Skeletal muscle satellite cell (primary cell): ENCODE results near the gene ATF1.
"Not testable (repeated sequence)": the region's sequence is repeated elsewhere in the genome, so short reads cannot be mapped to it uniquely, and the experiment has no call there.

Experiments
- H3K27me3 ChIP-seq: 2 replicates; pipeline ENCODE4 v1.7.0; 2013; ENCODE audit warnings: low read length; ENCODE audit not compliant: control insufficient read depth, insufficient read depth
- H3K36me3 ChIP-seq: 2 replicates; pipeline ENCODE4 v1.7.0; 2013; ENCODE audit warnings: mild to moderate bottlenecking, control low read depth, low read length; ENCODE audit not compliant: insufficient read depth
- H3K4me1 ChIP-seq: 2 replicates; pipeline ENCODE4 v1.7.0; 2013; ENCODE audit warnings: low read length; ENCODE audit not compliant: control insufficient read depth, insufficient read depth
- H3K4me2 ChIP-seq: 2 replicates; pipeline ENCODE4 v1.7.0; 2013; ENCODE audit warnings: mild to moderate bottlenecking, low read length
- H3K4me3 ChIP-seq: 2 replicates; pipeline ENCODE4 v1.7.0; 2013; ENCODE audit warnings: low read length
- H3K9ac ChIP-seq: 2 replicates; pipeline ENCODE4 v1.7.0; 2013; ENCODE audit warnings: mild to moderate bottlenecking, low read depth, low read length, moderate library complexity
- H3K9me3 ChIP-seq: replicated peaks from 2 replicates; pipeline ENCODE4 v1.7.0; 2013; ENCODE audit warnings: mild to moderate bottlenecking, control low read depth, low read length

Gene ATF1

GRCh38 chr12:50809131-50809530, 45.2 kb downstream of the ATF1 start:
- H3K4me2 ChIP-seq, H3K9ac ChIP-seq, H3K4me3 ChIP-seq, H3K27me3 ChIP-seq, H3K4me1 ChIP-seq, H3K9me3 ChIP-seq: not testable (repeated sequence)
- H3K36me3 ChIP-seq: peaks cover 22% of the 10 kb centered on the region

GRCh38 chr12:50814921-50815320, 51.0 kb downstream of the ATF1 start:
- H3K27me3 ChIP-seq, H3K4me2 ChIP-seq, H3K4me1 ChIP-seq, H3K4me3 ChIP-seq, H3K9me3 ChIP-seq, H3K9ac ChIP-seq: not testable (repeated sequence)
- peaks cover 48% of the 10 kb centered on the region for H3K36me3 ChIP-seq

GRCh38 chr12:50820177-50820576, 56.3 kb downstream of the ATF1 start:
- H3K27me3 ChIP-seq: no peaks in the 10 kb centered on the region

GRCh38 chr12:50822082-50822481, 58.2 kb downstream of the ATF1 start:
- no peak overlapping the region for H3K9ac ChIP-seq
- no peaks in the 10 kb centered on the region for H3K4me1 ChIP-seq
- no peak overlapping the region for H3K4me3 ChIP-seq

More at GRCh38 chr12:50820177-50820576, 56.3 kb downstream of the ATF1 start:
- H3K4me3 ChIP-seq: no peak overlapping the region
- no peak overlapping the region for H3K4me2 ChIP-seq
- H3K4me1 ChIP-seq: no peaks in the 10 kb centered on the region
- peaks cover 19% of the 10 kb centered on the region for H3K36me3 ChIP-seq
- H3K9ac ChIP-seq: no peak overlapping the region
- no peaks in the 10 kb centered on the region for H3K9me3 ChIP-seq

GRCh38 chr12:50823724-50824123, 59.8 kb downstream of the ATF1 start:
- H3K4me1 ChIP-seq, H3K9me3 ChIP-seq, H3K9ac ChIP-seq, H3K27me3 ChIP-seq, H3K4me2 ChIP-seq, H3K4me3 ChIP-seq, H3K36me3 ChIP-seq: not testable (repeated sequence)

More at GRCh38 chr12:50822082-50822481, 58.2 kb downstream of the ATF1 start:
- Histone ChIP-seq H3K4me2 (no peak overlapping the region), H3K27me3 (no peaks in the 10 kb centered on the region), H3K36me3 (peaks cover 4% of the 10 kb centered on the region), H3K9me3 (no peaks in the 10 kb centered on the region)

- Histone ChIP-seq H3K4me3 (no peak overlapping the region), H3K4me1 (no peaks in the 10 kb centered on the region), H3K27me3 (no peaks in the 10 kb centered on the region), H3K36me3 (no peaks in the 10 kb centered on the region), H3K9ac (peak overlapping the region; percentile 23), H3K9me3 (no peaks in the 10 kb centered on the region), H3K4me2 (no peak overlapping the region)
Measured at GRCh38 chr12:50824914-50825313, 61.0 kb downstream of the ATF1 start.

- no peaks in the 10 kb centered on the region for H3K36me3 ChIP-seq
- no peaks in the 10 kb centered on the region for H3K9me3 ChIP-seq
- H3K27me3 ChIP-seq: no peaks in the 10 kb centered on the region
- H3K4me1 ChIP-seq: no peaks in the 10 kb centered on the region
- H3K4me3 ChIP-seq: no peak overlapping the region
- no peak overlapping the region for H3K4me2 ChIP-seq
- peak overlapping the region; percentile 23 for H3K9ac ChIP-seq
Measured at GRCh38 chr12:50825372-50825838, 61.5 kb downstream of the ATF1 start.

GRCh38 chr12:50828121-50828520, 64.2 kb downstream of the ATF1 start:
- H3K27me3 ChIP-seq: no peaks in the 10 kb centered on the region
- H3K9ac ChIP-seq: no peak overlapping the region
- no peak overlapping the region for H3K4me3 ChIP-seq
- H3K4me2 ChIP-seq: no peak overlapping the region
- H3K9me3 ChIP-seq: no peaks in the 10 kb centered on the region
- no peaks in the 10 kb centered on the region for H3K4me1 ChIP-seq
- no peaks in the 10 kb centered on the region for H3K36me3 ChIP-seq

GRCh38 chr12:50828886-50829285, 65.0 kb downstream of the ATF1 start:
- H3K4me1 ChIP-seq: no peaks in the 10 kb centered on the region
- no peaks in the 10 kb centered on the region for H3K9me3 ChIP-seq
- H3K9ac ChIP-seq: no peak overlapping the region
- H3K4me3 ChIP-seq: no peak overlapping the region
- H3K36me3 ChIP-seq: no peaks in the 10 kb centered on the region
- H3K4me2 ChIP-seq: no peak overlapping the region
- no peaks in the 10 kb centered on the region for H3K27me3 ChIP-seq

GRCh38 chr12:50833801-50834200, 69.9 kb downstream of the ATF1 start:
- not testable (repeated sequence) for H3K4me3 ChIP-seq, H3K4me2 ChIP-seq, H3K27me3 ChIP-seq, H3K36me3 ChIP-seq, H3K4me1 ChIP-seq, H3K9me3 ChIP-seq, H3K9ac ChIP-seq

- Histone ChIP-seq H3K36me3 (no peaks in the 10 kb centered on the region), H3K4me1 (no peaks in the 10 kb centered on the region)
Measured at GRCh38 chr12:50839042-50839441, 75.1 kb downstream of the ATF1 start.

GRCh38 chr12:50840809-50841487, 77.0 kb downstream of the ATF1 start:
- Histone ChIP-seq H3K9me3 (no peaks in the 10 kb centered on the region), H3K27me3 (no peaks in the 10 kb centered on the region), H3K4me3 (no peak overlapping the region), H3K36me3 (no peaks in the 10 kb centered on the region), H3K4me2 (no peak overlapping the region), H3K9ac (no peak overlapping the region), H3K4me1 (no peaks in the 10 kb centered on the region)

More at GRCh38 chr12:50839042-50839441, 75.1 kb downstream of the ATF1 start:
- H3K4me3 ChIP-seq: no peak overlapping the region
- no peaks in the 10 kb centered on the region for H3K9me3 ChIP-seq
- H3K27me3 ChIP-seq: no peaks in the 10 kb centered on the region
- H3K9ac ChIP-seq: no peak overlapping the region
- no peak overlapping the region for H3K4me2 ChIP-seq
